SK-N-SH (cell line): ENCODE measurements around the gene TRRAP. TPM values are rescaled to one million over a fixed set of nuclear protein-coding genes. Genes with fewer than 3 reads are reported as not detected.

Experiments used
- CTCF ChIA-PET: fragments of 300-600, 350-600 bp; formaldehyde crosslinking; extraction: SDS; loops from one replicate; lab custom pipeline; 2021; lab: Yijun Ruan, JAX
- POLR2A ChIA-PET: fragments of 350-600 bp; sonication (Branson Sonifier 250); formaldehyde crosslinking; extraction: SDS; loops from one replicate; lab custom pipeline; 2020; ENCODE audit warnings: antibody characterized with exemption, inconsistent platforms; lab: Yijun Ruan, JAX
- DNase-seq: peaks from one replicate; pipeline ENCODE4 v3.0.0; 2012
- H2AFZ ChIP-seq: fragments of 200-600 bp; sonication (generic); 2 replicates; pipeline ENCODE4 v1.8.1; 2016; ENCODE audit warnings: antibody characterized with exemption, mild to moderate bottlenecking, low read depth
- H3F3A ChIP-seq: fragments of 200-600 bp; sonication (generic); replicated peaks from 2 replicates; pipeline ENCODE3; 2016; ENCODE audit warnings: antibody characterized with exemption, mild to moderate bottlenecking; ENCODE audit not compliant: insufficient read depth
- H3K27ac ChIP-seq, 2 experiments: fragments of 200-500 bp in 1 of 2; fragments of 200-600 bp in 1 of 2; sonication (Bioruptor generic) in 1 of 2; sonication (generic), shearing (Covaris generic) in 1 of 2; 2 replicates each; pipeline versions ENCODE4 v1.5.1 to v1.6.1; 2014 to 2016; ENCODE audit warnings: low read depth in 2 of 2, inconsistent platforms in 1 of 2, low read length in 1 of 2, mild to moderate bottlenecking in 1 of 2, mixed read lengths in 1 of 2
- H3K27me3 ChIP-seq: fragments of 200-600 bp; sonication (generic), shearing (Covaris generic); 2 replicates; pipeline ENCODE4 v1.6.1; 2016; ENCODE audit warnings: mixed run types; ENCODE audit not compliant: insufficient read depth
- H3K36me3 ChIP-seq, 2 experiments: fragments of 200-500 bp in 1 of 2; fragments of 200-600 bp in 1 of 2; sonication (Bioruptor generic) in 1 of 2; sonication (generic) in 1 of 2; replicated peaks in 1 of 2; 2 replicates each; pipeline versions ENCODE3 to v1.5.1; 2014 to 2016; ENCODE audit warnings: low read length in 1 of 2, mild to moderate bottlenecking in 1 of 2; ENCODE audit not compliant: insufficient read depth in 2 of 2, control insufficient read depth in 1 of 2
- H3K4me1 ChIP-seq, 2 experiments: fragments of 200-500 bp in 1 of 2; fragments of 200-600 bp in 1 of 2; sonication (Bioruptor generic) in 1 of 2; sonication (generic), shearing (Covaris generic) in 1 of 2; 2 replicates each; pipeline versions ENCODE4 v1.5.1 to v1.6.1; 2014 to 2016; ENCODE audit warnings: low read depth in 1 of 2, low read length in 1 of 2, mixed run types in 1 of 2; ENCODE audit not compliant: insufficient read depth in 2 of 2, control insufficient read depth in 1 of 2
- H3K4me2 ChIP-seq: fragments of 200-600 bp; sonication (generic), shearing (Covaris generic); 2 replicates; pipeline ENCODE4 v1.6.1; 2017; ENCODE audit warnings: mixed run types
- H3K4me3 ChIP-seq, 2 experiments: fragments of 200-500 bp in 1 of 2; fragments of 200-600 bp in 1 of 2; sonication (Bioruptor generic) in 1 of 2; sonication (generic), shearing (Covaris generic) in 1 of 2; 2 replicates each; pipeline versions ENCODE4 v1.5.1 to v1.8.1; 2014 to 2016; ENCODE audit warnings: low read depth in 2 of 2, inconsistent platforms in 1 of 2, low read length in 1 of 2, mild to moderate bottlenecking in 1 of 2, mixed read lengths in 1 of 2, moderate library complexity in 1 of 2
- H3K79me2 ChIP-seq: fragments of 200-600 bp; sonication (generic); 2 replicates; pipeline ENCODE4 v1.8.1; 2017; ENCODE audit warnings: mild to moderate bottlenecking; ENCODE audit not compliant: insufficient read depth
- H3K9ac ChIP-seq: fragments of 200-600 bp; sonication (generic); 2 replicates; pipeline ENCODE4 v1.6.1; 2017; ENCODE audit warnings: mixed run types
- H3K9me2 ChIP-seq: fragments of 200-600 bp; sonication (generic); 2 replicates; pipeline ENCODE4 v1.6.1; 2017; ENCODE audit warnings: mixed run types
- H3K9me3 ChIP-seq: fragments of 200-600 bp; sonication (generic); 2 replicates; pipeline ENCODE4 v1.6.1; 2017; ENCODE audit warnings: mixed run types, mild to moderate bottlenecking, moderate library complexity
- H4K20me1 ChIP-seq: fragments of 200-600 bp; sonication (generic); 2 replicates; pipeline ENCODE4 v1.6.1; 2017; ENCODE audit warnings: mild to moderate bottlenecking, mixed run types; ENCODE audit not compliant: insufficient read depth
- CHD2 ChIP-seq: fragments of 150-350 bp; IDR thresholded peaks from 2 replicates; pipeline ENCODE4 v1.6.1; 2018; ENCODE audit warnings: low read length; ENCODE audit not compliant: partially characterized antibody
- EZH2phosphoT487 ChIP-seq: fragments of 200-600 bp; sonication (generic); IDR thresholded peaks from 2 replicates; pipeline ENCODE4 v1.6.1; 2017; ENCODE audit warnings: low read depth, mixed run types, mild to moderate bottlenecking, antibody characterized with exemption, moderate library complexity, borderline replicate concordance
- FOXJ3 ChIP-seq: sonication (generic); formaldehyde crosslinking; IDR thresholded peaks from 2 replicates; pipeline ENCODE4 v1.5.1; 2020; ENCODE audit warnings: mild to moderate bottlenecking, missing genetic modification reagents
- FOXM1 ChIP-seq: IDR thresholded peaks from 2 replicates; pipeline ENCODE4 v1.4.0; 2012; ENCODE audit warnings: low read depth, mild to moderate bottlenecking
- GABPA ChIP-seq: IDR thresholded peaks from 2 replicates; pipeline ENCODE4 v1.4.0; 2012; ENCODE audit warnings: low read depth, mild to moderate bottlenecking
- GATA2 ChIP-seq: sonication (generic); formaldehyde crosslinking; IDR thresholded peaks from 2 replicates; pipeline ENCODE4 v1.5.0; 2020; ENCODE audit warnings: mild to moderate bottlenecking, missing genetic modification reagents
- JUND ChIP-seq: IDR thresholded peaks from 2 replicates; pipeline ENCODE4 v1.4.0; 2012
- MAX ChIP-seq: IDR thresholded peaks from 2 replicates; pipeline ENCODE4 v1.4.0; 2012; ENCODE audit warnings: low read depth
- MXI1 ChIP-seq: IDR thresholded peaks from 2 replicates; pipeline ENCODE4 v1.6.1; 2012; ENCODE audit warnings: mild to moderate bottlenecking, low read depth, low read length, improper control_type of control experiment
- NRF1 ChIP-seq: IDR thresholded peaks from 2 replicates; pipeline ENCODE4 v1.6.1; 2012; ENCODE audit warnings: low read depth, mild to moderate bottlenecking, low read length
- POLR2AphosphoS5 ChIP-seq: IDR thresholded peaks from 2 replicates; pipeline ENCODE4 v1.6.1; 2012; ENCODE audit warnings: low read depth, low read length
- RCOR1 ChIP-seq: fragments of 150-350 bp; IDR thresholded peaks from 2 replicates; pipeline ENCODE4 v1.6.1; 2017; ENCODE audit warnings: antibody characterized with exemption, low read length
- RFX5 ChIP-seq: IDR thresholded peaks from 2 replicates; pipeline ENCODE4 v1.6.1; 2012; ENCODE audit warnings: mild to moderate bottlenecking, improper control_type of control experiment, low read length
- SMC3 ChIP-seq: IDR thresholded peaks from 2 replicates; pipeline ENCODE4 v1.6.1; 2012; ENCODE audit warnings: low read depth, low read length, improper control_type of control experiment
- TAF1 ChIP-seq: IDR thresholded peaks from 2 replicates; pipeline ENCODE4 v1.6.1; 2012; ENCODE audit warnings: low read depth, mild to moderate bottlenecking, low read length, moderate library complexity, borderline replicate concordance
- TCF12 ChIP-seq: IDR thresholded peaks from 2 replicates; pipeline ENCODE4 v1.4.0; 2012
- USF1 ChIP-seq: IDR thresholded peaks from 2 replicates; pipeline ENCODE4 v1.4.0; 2012; ENCODE audit warnings: low read depth, borderline replicate concordance
- USF2 ChIP-seq: fragments of 150-350 bp; IDR thresholded peaks from 2 replicates; pipeline ENCODE4 v1.6.1; 2017; ENCODE audit warnings: antibody characterized with exemption, low read length, low read depth, borderline replicate concordance
- YY1 ChIP-seq: IDR thresholded peaks from 2 replicates; pipeline ENCODE4 v1.4.0; 2012; ENCODE audit warnings: low read depth, mild to moderate bottlenecking
- ZBTB33 ChIP-seq: IDR thresholded peaks from 2 replicates; pipeline ENCODE4 v1.4.0; 2012; ENCODE audit warnings: low read depth, borderline replicate concordance
- WGBS: methylation state at CpG from one replicate; pipeline ENCODE4 v1.1.6; 2017; ENCODE audit warnings: low lambda C conversion rate; 5-methylcytosine and 5-hydroxymethylcytosine counted together
- polyA plus RNA-seq, 3 experiments: library from polyadenylated mRNA; depleted of rRNA; stranded (reverse); fragments of >200 nt; gene quantifications; 2 replicates each; pipeline ENCODE4 v1.2.3, GENCODE V29; 2012
- TF ChIP-seq, protein P1 (sequence below): fragments of 150-350 bp; IDR thresholded peaks from 2 replicates; pipeline ENCODE4 v1.6.1; 2016; ENCODE audit warnings: mild to moderate bottlenecking, low read depth, low read length

Gene TRRAP
- polyA plus RNA-seq, 1 of the 3 experiments (the other 2 are of a cell fraction): 24.9 TPM

- TF ChIP-seq NRF1 (0 out of 2 replicates have a peak, but pooled peaks have one; percentile 18), FOXJ3 (CRISPR knock-in tag) (no peak), ZBTB33 (no peak), RCOR1 (no peak), POLR2AphosphoS5 (no peak), JUND (no peak), RFX5 (no peak), SMC3 (peak; percentile 87), TCF12 (no peak), YY1 (no peak), CHD2 (peak; percentile 28), TAF1 (no peak), EZH2phosphoT487 (no peak), FOXM1 (no peak)
- TF ChIP-seq, protein P1, sequence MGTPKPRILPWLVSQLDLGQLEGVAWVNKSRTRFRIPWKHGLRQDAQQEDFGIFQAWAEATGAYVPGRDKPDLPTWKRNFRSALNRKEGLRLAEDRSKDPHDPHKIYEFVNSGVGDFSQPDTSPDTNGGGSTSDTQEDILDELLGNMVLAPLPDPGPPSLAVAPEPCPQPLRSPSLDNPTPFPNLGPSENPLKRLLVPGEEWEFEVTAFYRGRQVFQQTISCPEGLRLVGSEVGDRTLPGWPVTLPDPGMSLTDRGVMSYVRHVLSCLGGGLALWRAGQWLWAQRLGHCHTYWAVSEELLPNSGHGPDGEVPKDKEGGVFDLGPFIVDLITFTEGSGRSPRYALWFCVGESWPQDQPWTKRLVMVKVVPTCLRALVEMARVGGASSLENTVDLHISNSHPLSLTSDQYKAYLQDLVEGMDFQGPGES: no peak
Observed at GRCh38 chr7:99040104-99040958, 162.0 kb downstream of the TRRAP start (continued).

GRCh38 chr7:99041526-99041925 lies 163.2 kb downstream of the TRRAP start:
- peaks cover 11% of the 10 kb centered on the region; the same call in 1 of the 2 replicates for H4K20me1 ChIP-seq
- H3K9me2 ChIP-seq: no peaks in the 10 kb centered on the region
- no peak overlapping the region; a peak in 1 of 4 replicates for H3K27ac ChIP-seq
- CTCF ChIA-PET: interaction anchor here (0.6 to 6.6 kb wide), 11 partner anchors 9 to 279 kb away, joined by 3 to 146 read pairs (median 7); no protein-coding TSS in a partner anchor
- no peaks in the 10 kb centered on the region for H3K9me3 ChIP-seq
- H3K4me1 ChIP-seq: peaks cover 7 to 17% of the 10 kb centered on the region in 2 experiments; a peak in 3 of 4 replicates
- WGBS: 85% methylated on average over 11 of the region's 11 CpGs
- H3K9ac ChIP-seq: no peak overlapping the region
- TF ChIP-seq GABPA (no peak), MAX (no peak), GATA2 (CRISPR knock-in tag) (no peak), MXI1 (no peak), USF2 (no peak), USF1 (no peak), FOXJ3 (CRISPR knock-in tag) (no peak)
- peaks cover 7% of the 10 kb centered on the region for H3K79me2 ChIP-seq
- POLR2A ChIA-PET: no interaction called here
- no peak for DNase-seq
- H3K4me2 ChIP-seq: no peak overlapping the region
- H3F3A ChIP-seq: peaks cover 42% of the 10 kb centered on the region
- H3K4me3 ChIP-seq: no peak overlapping the region
- no peaks in the 10 kb centered on the region for H3K27me3 ChIP-seq
- no peak overlapping the region for H2AFZ ChIP-seq
- H3K36me3 ChIP-seq: peaks cover 66 to 78% of the 10 kb centered on the region in 2 experiments
